Body of pancreas (tissue), 4 donors: Measurements from ENCODE around the gene TP53TG5. TPM values are rescaled to one million over a fixed set of nuclear protein-coding genes. Genes with fewer than 3 reads are reported as not detected.
A peak's percentile ranks its signal among the peaks of the same experiment; 100 is the strongest.

Source experiments
- ATAC-seq: fragments of 150-250 bp; one replicate; pipeline ENCODE4 v1.9.1; 2016
- DNase-seq, 4 donors: peaks; one replicate each; pipeline ENCODE4 v3.0.0-alpha.2; 2019
- H3K27ac ChIP-seq, 4 donors: fragments of 200-600 bp; sonication (generic); 1 replicate in 3 of 4; 2 replicates in 1 of 4; pipeline versions ENCODE4 v1.5.1 to v1.6.1; 2016 to 2019; ENCODE audit warnings: mild to moderate bottlenecking in 1 of 4, mixed read lengths in 1 of 4, moderate library complexity in 1 of 4
- H3K27me3 ChIP-seq, 2 donors: fragments of 200-600 bp; sonication (generic); one replicate each; pipeline ENCODE4 v1.6.0; 2016; ENCODE audit warnings: mild to moderate bottlenecking in 1 of 2
- H3K36me3 ChIP-seq, 2 donors: fragments of 200-600 bp; sonication (generic); replicated peaks in 1 of 2; 2 replicates each; pipeline ENCODE4 v1.5.1; 2016; ENCODE audit warnings: low read depth in 2 of 2; ENCODE audit not compliant: insufficient read depth in 1 of 2
- H3K4me1 ChIP-seq: fragments of 200-600 bp; sonication (generic); one replicate; pipeline ENCODE4 v1.6.0; 2016
- H3K4me3 ChIP-seq, 2 donors: fragments of 200-600 bp; sonication (generic); 1 replicate in 1 of 2; 2 replicates in 1 of 2; pipeline ENCODE4 v1.5.1; 2016 to 2019
- H3K9me3 ChIP-seq, 3 donors: fragments of 200-600 bp; sonication (generic); 1 replicate in 2 of 3; 2 replicates in 1 of 3; pipeline ENCODE4 v1.5.1; 2016
- POLR2A ChIP-seq, 3 donors: fragments of 450-650 bp; IDR thresholded peaks; one replicate each; pipeline ENCODE4 v1.6.1; 2016; ENCODE audit warnings: antibody characterized with exemption in 3 of 3, mild to moderate bottlenecking in 2 of 3
- WGBS, 2 donors: methylation state at CpG; one replicate each; pipeline ENCODE4 v1.1.5; 2017; 5-methylcytosine and 5-hydroxymethylcytosine counted together
- intact Hi-C: fragments of 100-400 bp; cut with DNase I; formaldehyde crosslinking; loops from one replicate; pipeline ENCODE4 v1.15.1; 2023
- total RNA-seq, 2 donors: library from RNA; depleted of rRNA; stranded (reverse); fragments of >200 nt; gene quantifications; one replicate each; pipeline ENCODE4 v1.1.0, GENCODE V29; 2016
- TF ChIP-seq, protein P1 (sequence below), 7 experiments: fragments of 450-650 bp in 4 of 7; fragments of 200-600 bp in 3 of 7; sonication (generic) in 3 of 7; IDR thresholded peaks; one replicate each; pipeline ENCODE4 v1.5.1; 2016 to 2019; ENCODE audit warnings: antibody characterized with exemption in 7 of 7

TP53TG5 gene
- total RNA-seq, 2 donors from 2014 or later, result not detected

- TF ChIP-seq POLR2A (IDR thresholded peaks at IDR 0.05), result no peak
- TF ChIP-seq, protein P1, sequence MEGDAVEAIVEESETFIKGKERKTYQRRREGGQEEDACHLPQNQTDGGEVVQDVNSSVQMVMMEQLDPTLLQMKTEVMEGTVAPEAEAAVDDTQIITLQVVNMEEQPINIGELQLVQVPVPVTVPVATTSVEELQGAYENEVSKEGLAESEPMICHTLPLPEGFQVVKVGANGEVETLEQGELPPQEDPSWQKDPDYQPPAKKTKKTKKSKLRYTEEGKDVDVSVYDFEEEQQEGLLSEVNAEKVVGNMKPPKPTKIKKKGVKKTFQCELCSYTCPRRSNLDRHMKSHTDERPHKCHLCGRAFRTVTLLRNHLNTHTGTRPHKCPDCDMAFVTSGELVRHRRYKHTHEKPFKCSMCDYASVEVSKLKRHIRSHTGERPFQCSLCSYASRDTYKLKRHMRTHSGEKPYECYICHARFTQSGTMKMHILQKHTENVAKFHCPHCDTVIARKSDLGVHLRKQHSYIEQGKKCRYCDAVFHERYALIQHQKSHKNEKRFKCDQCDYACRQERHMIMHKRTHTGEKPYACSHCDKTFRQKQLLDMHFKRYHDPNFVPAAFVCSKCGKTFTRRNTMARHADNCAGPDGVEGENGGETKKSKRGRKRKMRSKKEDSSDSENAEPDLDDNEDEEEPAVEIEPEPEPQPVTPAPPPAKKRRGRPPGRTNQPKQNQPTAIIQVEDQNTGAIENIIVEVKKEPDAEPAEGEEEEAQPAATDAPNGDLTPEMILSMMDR (IDR thresholded peaks at IDR 0.05), result no peak
- intact Hi-C loops, result no loop called here
- H3K9me3 ChIP-seq, result no peaks in the 10 kb centered on the region
- WGBS, 2 donors, result 9 to 23% methylated on average over 2 to 3 of the region's 3 CpGs
- H3K36me3 ChIP-seq, result no peaks in the 10 kb centered on the region
- no peaks in the 10 kb centered on the region for H3K27me3 ChIP-seq
- no peak for ATAC-seq
- peak; percentile 67 to 78 (median 74) for DNase-seq
- H3K4me3 ChIP-seq, result no peak overlapping the region
- H3K4me1 ChIP-seq, result peaks cover 99% of the 10 kb centered on the region
- peak overlapping the region; percentile 91 to 99 (median 98) for H3K27ac ChIP-seq
These were observed 36.6 kb downstream of the TP53TG5 start for GRCh38 chr20:45341579-45341938.

GRCh38 chr20:45340951-45341350 is 37.2 kb downstream of the TP53TG5 start:
- intact Hi-C loops, result no loop called here
- Histone ChIP-seq H3K9me3 (no peaks in the 10 kb centered on the region), H3K4me1 (peaks cover 99% of the 10 kb centered on the region), H3K4me3 (no peak overlapping the region), H3K36me3 (no peaks in the 10 kb centered on the region), H3K27me3 (no peaks in the 10 kb centered on the region), H3K27ac (peak overlapping the region; percentile 91 to 99 (median 98))
- ATAC-seq, result no peak
- peak in 1 of 4 donors; percentile 29 for DNase-seq
- TF ChIP-seq, protein P1 (IDR thresholded peaks at IDR 0.05), result no peak
- TF ChIP-seq POLR2A (IDR thresholded peaks at IDR 0.05), result no peak
- WGBS, 2 donors, result 0 to 15% methylated on average over 1 of the region's 1 CpG

- TF ChIP-seq, protein P1 (IDR thresholded peaks at IDR 0.05), result no peak
- TF ChIP-seq POLR2A (IDR thresholded peaks at IDR 0.05), result peak; percentile 54 to 88 (median 82)
- Histone ChIP-seq H3K9me3 (no peaks in the 10 kb centered on the region), H3K4me1 (peaks cover 100% of the 10 kb centered on the region), H3K27ac (peak overlapping the region; percentile 91 to 99 (median 98)), H3K27me3 (no peaks in the 10 kb centered on the region), H3K4me3 (no peak overlapping the region), H3K36me3 (peaks cover 0 to 3% of the 10 kb centered on the region in 2 donors)
- intact Hi-C loops, result no loop called here
- ATAC-seq, result peak; percentile 61
- WGBS, 2 donors, result 19 to 21% methylated on average over 5 of the region's 5 CpGs
- peak; percentile 87 to 94 (median 92) for DNase-seq
These were observed 37.8 kb downstream of the TP53TG5 start for GRCh38 chr20:45340236-45340847.

DNA sequence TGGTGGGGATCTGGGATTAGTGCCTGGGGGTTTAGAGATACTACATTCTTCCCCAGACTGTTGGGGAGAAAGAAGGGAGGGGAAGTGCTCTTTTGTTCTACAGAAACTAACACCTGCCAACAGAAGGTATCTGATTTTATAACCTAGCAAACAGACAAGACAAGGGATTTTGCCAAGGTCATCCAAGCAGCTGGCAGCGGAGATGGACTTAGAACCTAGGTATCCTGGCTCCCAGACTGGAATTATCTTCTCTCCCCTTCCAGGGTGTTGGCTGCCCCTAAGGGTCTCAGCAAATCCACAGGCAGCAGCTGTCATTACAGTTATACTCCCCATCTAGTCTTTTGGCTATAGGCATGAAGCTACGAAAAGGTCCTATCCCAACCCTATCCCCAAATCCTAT is 38.3 kb downstream of the TP53TG5 start:
- H3K4me3 ChIP-seq, result no peak overlapping the region
- intact Hi-C loops, result no loop called here
- ATAC-seq (no peak), DNase-seq (no peak)
- peaks cover under 1 to 5% of the 10 kb centered on the region in 2 donors for H3K36me3 ChIP-seq
- TF ChIP-seq, protein P1 (IDR thresholded peaks at IDR 0.05), result no peak
- TF ChIP-seq POLR2A (IDR thresholded peaks at IDR 0.05), result no peak
- H3K9me3 ChIP-seq, result no peaks in the 10 kb centered on the region
- WGBS, 2 donors, result 33 to 50% methylated on average over 2 of the region's 2 CpGs
- H3K27me3 ChIP-seq, result no peaks in the 10 kb centered on the region
- peaks cover 97% of the 10 kb centered on the region for H3K4me1 ChIP-seq
- peak overlapping the region; percentile 91 to 99 (median 98) for H3K27ac ChIP-seq

GRCh38 chr20:45339084-45339483 is 39.0 kb downstream of the TP53TG5 start:
- ATAC-seq (no peak), DNase-seq (no peak)
- Histone ChIP-seq H3K4me1 (peaks cover 90% of the 10 kb centered on the region), H3K9me3 (no peaks in the 10 kb centered on the region), H3K27me3 (no peaks in the 10 kb centered on the region), H3K27ac (peak overlapping the region; percentile 91 to 99 (median 98)), H3K36me3 (peaks cover 2 to 5% of the 10 kb centered on the region in 2 donors), H3K4me3 (no peak overlapping the region)
- WGBS, 2 donors, result 42 to 62% methylated on average over 4 to 6 of the region's 6 CpGs
- intact Hi-C loops, result no loop called here
- no peak for TF ChIP-seq POLR2A (IDR thresholded peaks at IDR 0.05)
- TF ChIP-seq, protein P1 (IDR thresholded peaks at IDR 0.05), result no peak
